MM.1S (cell line): ENCODE data around the gene PEDS1.

Source experiments
- DNase-seq: peaks from one replicate; pipeline ENCODE4 v3.0.0-alpha.2; 2015
- H2AFZ ChIP-seq: fragments of 300-600 bp; sonication (generic); 2 replicates; pipeline ENCODE4 v1.6.0; 2016; ENCODE audit warnings: antibody characterized with exemption, low read length
- H3F3A ChIP-seq: fragments of 300-600 bp; sonication (generic); 2 replicates; pipeline ENCODE4 v1.6.1; 2016; ENCODE audit warnings: mild to moderate bottlenecking, antibody characterized with exemption, low read length, moderate library complexity, mixed read lengths; ENCODE audit not compliant: insufficient read depth
- H3K27ac ChIP-seq: fragments of 300-600 bp; sonication (generic); 2 replicates; pipeline ENCODE4 v1.5.1; 2016; ENCODE audit warnings: mild to moderate bottlenecking, low read length
- H3K27me3 ChIP-seq: fragments of 300-600 bp; sonication (generic); replicated peaks from 2 replicates; pipeline ENCODE4 v1.6.0; 2016; ENCODE audit warnings: low read length; ENCODE audit not compliant: insufficient read depth
- H3K36me3 ChIP-seq: fragments of 300-600 bp; sonication (generic); replicated peaks from 2 replicates; pipeline ENCODE4 v1.6.1; 2016; ENCODE audit warnings: mild to moderate bottlenecking, low read length, mixed read lengths; ENCODE audit not compliant: insufficient read depth
- H3K4me1 ChIP-seq: fragments of 300-600 bp; sonication (generic); 2 replicates; pipeline ENCODE4 v1.6.1; 2016; ENCODE audit warnings: low read length, mixed read lengths
- H3K4me2 ChIP-seq: fragments of 300-600 bp; sonication (generic); 2 replicates; pipeline ENCODE4 v1.6.0; 2016; ENCODE audit warnings: low read depth, low read length
- H3K4me3 ChIP-seq: fragments of 300-600 bp; sonication (generic); 2 replicates; pipeline ENCODE4 v1.5.1; 2016; ENCODE audit warnings: low read length, mixed read lengths
- H3K79me2 ChIP-seq: fragments of 300-600 bp; sonication (generic); 2 replicates; pipeline ENCODE4 v1.6.1; 2016; ENCODE audit warnings: mixed run types, low read length, mixed read lengths
- H3K9ac ChIP-seq: fragments of 300-600 bp; sonication (generic); 2 replicates; pipeline ENCODE4 v1.6.1; 2016; ENCODE audit warnings: low read length, mixed read lengths
- H3K9me2 ChIP-seq: fragments of 300-600 bp; sonication (generic); replicated peaks from 2 replicates; pipeline ENCODE4 v1.6.1; 2016; ENCODE audit warnings: mild to moderate bottlenecking, low read length, mixed read lengths; ENCODE audit not compliant: insufficient read depth
- H3K9me3 ChIP-seq: fragments of 300-600 bp; sonication (generic); replicated peaks from 2 replicates; pipeline ENCODE4 v1.6.1; 2016; ENCODE audit warnings: mild to moderate bottlenecking, low read length, mixed read lengths; ENCODE audit not compliant: insufficient read depth
- H4K20me1 ChIP-seq: fragments of 300-600 bp; sonication (generic); 2 replicates; pipeline ENCODE4 v1.6.1; 2016; ENCODE audit warnings: mild to moderate bottlenecking, low read length, moderate library complexity, mixed read lengths; ENCODE audit not compliant: insufficient read depth
- CTCF ChIP-seq: fragments of 300-600 bp; sonication (generic); IDR thresholded peaks from 2 replicates; pipeline ENCODE4 v1.5.1; 2016; ENCODE audit warnings: antibody characterized with exemption, low read length, mixed read lengths
- EZH2 ChIP-seq: fragments of 300-600 bp; sonication (generic); optimal IDR thresholded peaks from 2 replicates; pipeline ENCODE3; 2017; ENCODE audit warnings: low read depth, mild to moderate bottlenecking, antibody characterized with exemption, low read length, mixed read lengths
- EZH2phosphoT487 ChIP-seq: fragments of 300-600 bp; sonication (generic); IDR thresholded peaks from 2 replicates; pipeline ENCODE4 v1.6.1; 2018; ENCODE audit warnings: antibody characterized with exemption, low read length

PEDS1 gene

DNA sequence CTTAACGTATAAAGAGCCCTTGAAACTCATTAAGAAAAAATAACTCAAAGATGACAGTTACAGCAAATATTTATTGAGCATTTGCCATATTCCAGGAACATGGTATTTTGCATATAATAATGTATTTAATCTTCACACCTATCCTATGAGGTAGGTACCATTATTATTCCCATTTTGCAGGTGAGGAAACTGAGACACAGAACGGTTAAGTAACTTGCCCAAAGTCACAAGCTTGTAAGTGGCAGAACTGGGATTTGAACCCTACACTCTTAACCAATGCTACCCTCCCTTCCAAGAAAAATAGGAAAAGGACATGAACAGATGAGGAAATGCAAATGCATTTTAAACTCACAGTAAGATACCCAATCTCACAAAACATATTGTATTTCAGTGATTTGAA is 35.3 kb downstream of the PEDS1 start:
- Histone ChIP-seq H2AFZ (no peak overlapping the region), H3K9ac (no peak overlapping the region), H3K4me3 (no peak overlapping the region), H3K9me3 (no peaks in the 10 kb centered on the region), H3K79me2 (peaks cover 21% of the 10 kb centered on the region), H3K27ac (no peak overlapping the region), H3K36me3 (no peaks in the 10 kb centered on the region), H4K20me1 (no peaks in the 10 kb centered on the region), H3K9me2 (no peaks in the 10 kb centered on the region), H3K4me1 (peaks cover 24% of the 10 kb centered on the region), H3K4me2 (no peak overlapping the region), H3F3A (peaks cover 21% of the 10 kb centered on the region), H3K27me3 (no peaks in the 10 kb centered on the region)
- no peak for TF ChIP-seq EZH2
- no peak for TF ChIP-seq EZH2phosphoT487
- TF ChIP-seq CTCF = no peak
- no peak for DNase-seq

GRCh38 chr20:50116368-50116999 is 37.0 kb downstream of the PEDS1 start:
- Histone ChIP-seq H3K4me1 (peaks cover 28% of the 10 kb centered on the region), H4K20me1 (no peaks in the 10 kb centered on the region), H3K79me2 (peaks cover 38% of the 10 kb centered on the region), H3K27ac (no peak overlapping the region), H3F3A (peaks cover 20% of the 10 kb centered on the region), H3K9me3 (no peaks in the 10 kb centered on the region), H3K9me2 (no peaks in the 10 kb centered on the region), H3K36me3 (no peaks in the 10 kb centered on the region), H3K9ac (peak overlapping the region; percentile 20; the same call in 1 of the 2 replicates), H3K4me3 (peak overlapping the region; percentile 74), H3K27me3 (no peaks in the 10 kb centered on the region), H3K4me2 (peak overlapping the region; percentile 97), H2AFZ (peak overlapping the region; percentile 56)
- no peak for DNase-seq
- no peak for TF ChIP-seq EZH2phosphoT487
- TF ChIP-seq CTCF = no peak
- no peak for TF ChIP-seq EZH2

GRCh38 chr20:50115591-50116367 is 37.7 kb downstream of the PEDS1 start:
- DNase-seq = peak; percentile 94
- Histone ChIP-seq H3K79me2 (peaks cover 45% of the 10 kb centered on the region), H3F3A (peaks cover 25% of the 10 kb centered on the region), H3K36me3 (no peaks in the 10 kb centered on the region), H3K9me3 (no peaks in the 10 kb centered on the region), H4K20me1 (no peaks in the 10 kb centered on the region; the same call in 1 of the 2 replicates), H3K9ac (peak overlapping the region; percentile 71), H3K4me3 (peak overlapping the region; percentile 74), H2AFZ (peak overlapping the region; percentile 79), H3K4me1 (peaks cover 29% of the 10 kb centered on the region), H3K27ac (no peak overlapping the region), H3K9me2 (no peaks in the 10 kb centered on the region), H3K27me3 (no peaks in the 10 kb centered on the region), H3K4me2 (peak overlapping the region; percentile 97)
- TF ChIP-seq EZH2phosphoT487 (no peak), EZH2 (no peak), CTCF (no peak)
